HG03280 (cell line): ENCODE results near the gene EFEMP2.
A peak's percentile ranks its signal among the peaks of the same experiment; 100 is the strongest.

ENCODE experiments used
- ATAC-seq: cut with Tn5 transposase; IDR thresholded peaks from one replicate; pipeline ENCODE4 v1.9.1; 2021; ENCODE audit warnings: mild to moderate bottlenecking, moderate library complexity; ENCODE audit not compliant: unreplicated experiment

EFEMP2 gene

GRCh38 chr11:65872586-65873317 lies at the start of gene EFEMP2:
Gene EFEMP2 (minus strand): TSS chr11:65872800. CDS start chr11:65872354, 446 bp downstream.
- no peak for ATAC-seq

GRCh38 chr11:65921876-65922275 lies 49.3 kb upstream of the EFEMP2 start:
- ATAC-seq, result no peak

- no peak for ATAC-seq
Measured at GRCh38 chr11:65921033-65921555, 48.5 kb upstream of the EFEMP2 start.

- no peak for ATAC-seq
Measured at GRCh38 chr11:65920372-65920802, 47.8 kb upstream of the EFEMP2 start.

GRCh38 chr11:65919573-65920371 lies 47.2 kb upstream of the EFEMP2 start:
- ATAC-seq, result peak; percentile 40

- ATAC-seq, result peak; percentile 80
Measured at GRCh38 chr11:65919141-65919572, 46.6 kb upstream of the EFEMP2 start, which contains the start of gene DRAP1. Gene DRAP1 (plus strand): TSS chr11:65919426. CDS start chr11:65919502, 76 bp downstream.

- peak; percentile 49 for ATAC-seq
Measured at GRCh38 chr11:65918211-65919140, 45.9 kb upstream of the EFEMP2 start, which contains the start of gene C11orf68. Gene C11orf68 (minus strand): TSS chr11:65919062. CDS start chr11:65919031, 31 bp downstream.

GRCh38 chr11:65917434-65918210 lies 45.0 kb upstream of the EFEMP2 start:
- ATAC-seq, result no peak

GRCh38 chr11:65917077-65917433 lies 44.5 kb upstream of the EFEMP2 start:
- ATAC-seq, result no peak

- no peak for ATAC-seq
Measured at GRCh38 chr11:65916391-65916790, 43.8 kb upstream of the EFEMP2 start.

GRCh38 chr11:65915821-65916251 lies 43.2 kb upstream of the EFEMP2 start:
- no peak for ATAC-seq

GRCh38 chr11:65915101-65915820 lies 42.7 kb upstream of the EFEMP2 start:
- no peak for ATAC-seq

- no peak for ATAC-seq
Measured at GRCh38 chr11:65912845-65913244, 40.2 kb upstream of the EFEMP2 start.

- ATAC-seq, result no peak
Measured at GRCh38 chr11:65911682-65912568, 39.3 kb upstream of the EFEMP2 start.

GRCh38 chr11:65907878-65908277 lies 35.3 kb upstream of the EFEMP2 start:
- ATAC-seq, result no peak

GRCh38 chr11:65906602-65907001 lies 34.0 kb upstream of the EFEMP2 start:
- ATAC-seq, result no peak

- ATAC-seq, result no peak
Measured at GRCh38 chr11:65903715-65904114, 31.1 kb upstream of the EFEMP2 start.

- no peak for ATAC-seq
Measured at GRCh38 chr11:65903068-65903481, 30.5 kb upstream of the EFEMP2 start.
